GM19463 (cell line): Measurements from ENCODE around the gene MPV17L2.

Experiments
- ATAC-seq: cut with Tn5 transposase; IDR thresholded peaks from one replicate; pipeline ENCODE4 v1.9.1; 2021; ENCODE audit warnings: mild to moderate bottlenecking, moderate library complexity; ENCODE audit not compliant: unreplicated experiment

The MPV17L2 gene

GRCh38 chr19:18214779-18215433, 21.9 kb downstream of the MPV17L2 start:
- ATAC-seq = no peak

GRCh38 chr19:18216789-18217188, 23.8 kb downstream of the MPV17L2 start:
- ATAC-seq = no peak

- no peak for ATAC-seq
Measured at GRCh38 chr19:18218159-18218558, 25.1 kb downstream of the MPV17L2 start.

- no peak for ATAC-seq
Measured at GRCh38 chr19:18218600-18218999, 25.6 kb downstream of the MPV17L2 start.

GRCh38 chr19:18219911-18220631, 27.1 kb downstream of the MPV17L2 start:
- ATAC-seq = no peak

GRCh38 chr19:18220632-18221275, 27.7 kb downstream of the MPV17L2 start:
- ATAC-seq = no peak

- ATAC-seq = no peak
Measured at GRCh38 chr19:18221815-18222725, 29.1 kb downstream of the MPV17L2 start.

- ATAC-seq = no peak
Measured at GRCh38 chr19:18223860-18224524, 31.0 kb downstream of the MPV17L2 start.

- ATAC-seq = peak; percentile 91
Measured at GRCh38 chr19:18224525-18225354, 31.7 kb downstream of the MPV17L2 start.

GRCh38 chr19:18225355-18225701, 32.3 kb downstream of the MPV17L2 start:
- ATAC-seq = no peak

GRCh38 chr19:18225702-18226468, 32.9 kb downstream of the MPV17L2 start, which contains the start of gene PDE4C:
Gene PDE4C (minus strand): TSS chr19:18226438. CDS start chr19:18226415, 23 bp downstream.
- ATAC-seq = no peak

- ATAC-seq = no peak
Measured at GRCh38 chr19:18226956-18227780, 34.1 kb downstream of the MPV17L2 start.

- ATAC-seq = no peak
Measured at GRCh38 chr19:18227781-18228271, 34.8 kb downstream of the MPV17L2 start.

GRCh38 chr19:18229474-18229873, 36.5 kb downstream of the MPV17L2 start:
- no peak for ATAC-seq

GRCh38 chr19:18229915-18230314, 36.9 kb downstream of the MPV17L2 start:
- ATAC-seq = no peak

GRCh38 chr19:18230941-18231734, 38.1 kb downstream of the MPV17L2 start:
- ATAC-seq = no peak

GRCh38 chr19:18231775-18232174, 38.8 kb downstream of the MPV17L2 start:
- ATAC-seq = no peak
